HG03439 (cell line): Measurements from ENCODE around the gene TOLLIP.

Experiments used
- ATAC-seq: cut with Tn5 transposase; IDR thresholded peaks from one replicate; pipeline ENCODE4 v1.9.1; 2021; ENCODE audit warnings: mild to moderate bottlenecking, moderate library complexity; ENCODE audit not compliant: unreplicated experiment

TOLLIP gene

GRCh38 chr11:1234771-1235305, 74.6 kb downstream of the TOLLIP start:
- no peak for ATAC-seq

- ATAC-seq = no peak
These were observed 75.2 kb downstream of the TOLLIP start for GRCh38 chr11:1234054-1234720.

GRCh38 chr11:1233351-1234053, 75.9 kb downstream of the TOLLIP start:
- no peak for ATAC-seq

GRCh38 chr11:1232883-1233321, 76.5 kb downstream of the TOLLIP start:
- ATAC-seq = no peak

GRCh38 chr11:1232021-1232882, 77.2 kb downstream of the TOLLIP start:
- ATAC-seq = no peak

GRCh38 chr11:1231396-1232020, 77.9 kb downstream of the TOLLIP start:
- no peak for ATAC-seq

GRCh38 chr11:1230456-1231395, 78.7 kb downstream of the TOLLIP start:
- no peak for ATAC-seq

GRCh38 chr11:1230121-1230455, 79.3 kb downstream of the TOLLIP start:
- no peak for ATAC-seq

GRCh38 chr11:1229471-1230120, 79.8 kb downstream of the TOLLIP start:
- no peak for ATAC-seq

- no peak for ATAC-seq
These were observed 80.4 kb downstream of the TOLLIP start for GRCh38 chr11:1228921-1229451.

GRCh38 chr11:1228101-1228821, 81.2 kb downstream of the TOLLIP start:
- no peak for ATAC-seq

- ATAC-seq = no peak
These were observed 81.8 kb downstream of the TOLLIP start for GRCh38 chr11:1227551-1228100.

- ATAC-seq = no peak
These were observed 82.4 kb downstream of the TOLLIP start for GRCh38 chr11:1226986-1227550.

GRCh38 chr11:1226226-1226985, 83.0 kb downstream of the TOLLIP start:
- ATAC-seq = no peak

GRCh38 chr11:1225386-1226225, 83.8 kb downstream of the TOLLIP start:
- ATAC-seq = no peak
